ENCODE data around the gene CSPG4.
"Not testable (repeated sequence)": the region's sequence is repeated elsewhere in the genome, so short reads cannot be mapped to it uniquely, and the experiment has no call there.

Gene CSPG4

DNA sequence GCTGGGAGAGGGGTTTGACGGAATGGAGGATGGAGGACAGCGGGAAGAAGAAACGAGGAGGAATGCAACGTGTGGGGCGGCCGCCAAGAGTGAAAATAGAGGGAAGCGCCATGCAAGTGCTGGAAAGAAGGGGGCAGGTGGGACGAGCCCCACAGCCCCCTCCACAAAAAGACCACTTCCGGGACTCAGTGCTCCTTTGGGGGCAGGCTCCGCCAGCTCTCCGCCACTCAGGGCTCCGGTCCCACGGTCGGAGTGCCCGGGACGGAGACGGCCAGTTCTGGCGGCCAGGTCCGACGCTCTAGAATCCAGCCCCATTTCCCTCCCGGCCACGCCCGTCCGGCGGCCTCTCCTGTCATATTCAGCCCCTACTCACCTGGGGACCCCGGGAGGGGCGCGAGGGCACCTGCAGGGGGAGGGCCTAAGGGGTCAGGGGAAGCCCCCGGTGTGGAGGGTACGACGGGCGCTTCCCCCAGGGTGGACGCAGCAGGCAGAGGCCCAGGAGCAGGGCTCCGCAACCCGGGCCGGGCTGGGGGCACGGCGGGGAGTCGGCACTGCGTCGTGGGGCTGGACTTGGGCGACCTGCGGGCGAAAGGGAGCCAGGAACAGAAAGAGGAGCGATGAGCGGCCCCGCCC, 25.5 kb upstream of the CSPG4 start:
- DNase-seq (ENCODE audit: low read depth) = no peak

DNA sequence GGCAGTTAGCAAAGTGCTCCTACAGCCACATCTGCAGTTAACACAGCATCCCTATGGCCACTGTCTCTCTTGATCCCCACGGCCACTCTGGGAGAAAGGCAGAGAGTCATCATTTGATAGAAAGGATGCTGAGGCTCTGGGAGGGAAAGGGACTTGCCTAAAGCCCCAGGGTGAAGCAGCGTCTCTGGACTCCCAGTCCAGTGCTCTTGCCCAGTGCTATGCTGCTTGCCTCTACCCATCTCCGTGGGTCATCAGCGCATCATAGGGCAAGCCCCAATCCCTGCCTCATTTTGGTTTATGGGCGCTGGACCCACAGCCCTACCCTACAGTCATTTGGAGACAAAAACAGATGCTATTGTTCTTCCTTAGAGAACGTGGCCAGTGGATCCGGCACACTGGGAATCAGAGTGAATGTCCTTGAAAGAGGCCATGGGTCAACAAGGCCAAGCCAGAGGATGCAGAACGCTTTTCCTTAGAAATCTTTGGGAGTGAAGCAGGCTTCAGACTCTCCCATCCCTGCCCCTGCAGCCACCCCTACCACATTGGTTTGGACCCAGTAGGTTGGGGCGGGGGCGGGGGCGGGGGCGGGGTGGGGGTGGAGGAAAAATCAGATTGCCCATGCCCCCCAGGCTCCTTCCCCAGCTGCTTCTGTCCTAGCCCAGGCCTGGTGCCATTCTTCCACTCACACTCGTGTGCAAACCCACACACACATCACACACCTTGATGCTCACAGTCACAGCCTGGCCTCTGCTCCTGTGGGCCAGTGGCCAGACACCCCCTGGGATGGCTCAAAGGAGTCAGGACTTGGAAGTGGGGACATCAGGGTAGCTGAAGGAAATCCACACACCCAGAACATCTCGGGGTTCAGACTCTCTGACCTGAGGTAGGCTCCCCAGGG, 24.7 kb upstream of the CSPG4 start:
- DNase-seq (ENCODE audit: low read depth) = not testable (repeated sequence)

DNA sequence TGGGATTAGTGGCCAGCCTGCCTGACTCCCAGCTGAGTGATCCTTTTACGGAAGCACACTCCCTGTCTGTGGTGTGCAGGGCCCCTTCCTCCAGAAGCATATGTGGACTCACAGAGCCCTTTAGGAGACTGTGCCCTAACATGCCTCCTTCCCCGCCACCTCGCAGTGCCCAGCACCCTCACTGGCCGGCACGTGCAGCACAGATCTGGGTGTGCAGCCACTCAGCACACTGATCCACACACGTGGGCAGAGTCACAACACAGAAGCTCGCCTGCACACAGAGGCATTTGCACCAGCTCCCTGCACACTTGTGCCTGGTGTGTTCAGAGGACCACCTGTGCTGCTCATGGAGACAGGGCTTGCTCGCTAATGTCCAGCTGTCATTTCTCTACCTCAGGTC, 23.6 kb upstream of the CSPG4 start:
- no peak for DNase-seq (ENCODE audit: low read depth)

DNA sequence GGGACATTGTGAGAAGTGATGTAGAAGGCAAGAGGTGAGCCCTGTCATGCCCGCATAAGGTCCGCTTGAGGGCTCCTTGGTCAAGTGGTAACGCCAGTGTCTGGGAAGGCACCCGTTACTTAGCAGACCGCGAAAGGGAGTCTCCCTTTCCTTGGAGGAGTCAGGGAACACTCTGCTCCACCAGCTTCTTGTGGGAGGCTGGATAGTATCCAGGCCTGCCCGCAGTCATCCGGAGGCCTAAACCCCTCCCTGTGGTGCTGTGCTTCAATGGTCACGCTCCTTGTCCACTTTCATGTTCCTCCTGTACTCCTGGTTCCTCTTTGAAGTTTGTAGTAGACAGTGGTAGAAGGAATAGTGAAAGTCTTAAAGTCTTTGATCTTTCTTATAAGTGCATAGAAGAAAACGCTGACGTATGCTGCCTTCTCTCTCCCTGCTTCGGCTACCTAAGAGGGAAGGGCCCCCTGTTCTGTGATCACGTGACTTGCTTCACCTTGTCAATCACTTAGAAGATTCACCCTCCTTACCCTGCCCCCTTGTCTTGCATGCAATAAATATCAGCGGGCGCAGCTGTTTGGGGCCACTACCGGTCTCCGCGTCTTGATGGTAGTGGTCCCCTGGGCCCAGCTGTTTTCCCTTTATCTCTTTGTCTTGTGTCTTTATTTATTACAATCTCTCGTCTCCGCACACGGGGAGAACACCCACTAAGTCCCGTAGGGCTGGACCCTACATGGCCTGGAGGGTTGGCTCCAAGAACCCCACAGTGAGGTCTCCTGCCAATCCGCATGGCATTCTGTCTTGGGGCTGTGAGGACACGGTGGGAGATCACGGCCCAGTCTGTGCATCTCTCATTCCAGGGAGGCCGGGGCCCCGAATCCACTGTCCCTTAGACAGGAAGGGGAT, 22.5 kb upstream of the CSPG4 start:
- DNase-seq (ENCODE audit: low read depth) = not testable (repeated sequence)

DNA sequence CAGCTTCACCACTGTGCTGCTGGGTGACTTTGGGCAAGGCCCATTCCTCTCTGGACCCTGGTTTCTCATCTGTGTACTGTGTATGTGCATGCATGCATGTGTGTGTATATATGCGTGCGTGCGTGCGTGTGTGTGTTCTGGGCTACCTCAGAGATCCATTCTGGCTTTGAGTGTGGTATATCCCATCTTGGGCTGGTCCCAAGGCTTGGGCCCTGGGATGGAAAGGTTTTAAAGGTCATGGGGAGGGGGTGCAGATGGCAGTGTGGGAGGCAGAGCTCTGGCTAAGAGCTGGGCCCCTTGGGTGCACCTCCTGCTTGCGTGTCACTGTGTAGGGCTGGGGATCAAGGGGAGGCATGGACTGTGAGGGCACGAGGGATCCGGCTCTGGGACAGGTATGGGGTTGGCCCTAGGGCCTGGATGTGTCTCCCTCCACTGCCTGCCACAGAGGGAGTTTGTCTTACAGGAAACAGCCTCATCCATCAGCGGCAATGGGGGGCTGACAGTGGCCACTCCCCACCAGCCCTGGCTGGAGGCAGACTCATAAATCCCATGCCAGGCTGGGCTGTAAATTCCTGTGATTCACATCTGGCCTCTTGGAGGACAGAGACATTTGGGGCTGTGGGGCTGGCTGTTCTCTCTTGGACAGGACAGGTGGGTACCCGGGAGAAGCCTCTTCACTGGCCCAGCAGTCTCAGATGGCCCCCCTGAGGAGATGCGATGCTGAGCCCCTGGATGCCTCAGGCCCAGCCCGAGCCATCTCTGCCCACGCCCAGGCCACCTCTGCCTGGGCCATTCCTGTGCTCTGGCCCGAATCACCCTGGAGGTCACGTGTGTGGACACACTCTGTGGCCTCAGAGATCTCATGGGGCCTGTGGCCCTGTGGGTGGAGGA, 21.4 kb upstream of the CSPG4 start:
- no peak for DNase-seq (ENCODE audit: low read depth)

DNA sequence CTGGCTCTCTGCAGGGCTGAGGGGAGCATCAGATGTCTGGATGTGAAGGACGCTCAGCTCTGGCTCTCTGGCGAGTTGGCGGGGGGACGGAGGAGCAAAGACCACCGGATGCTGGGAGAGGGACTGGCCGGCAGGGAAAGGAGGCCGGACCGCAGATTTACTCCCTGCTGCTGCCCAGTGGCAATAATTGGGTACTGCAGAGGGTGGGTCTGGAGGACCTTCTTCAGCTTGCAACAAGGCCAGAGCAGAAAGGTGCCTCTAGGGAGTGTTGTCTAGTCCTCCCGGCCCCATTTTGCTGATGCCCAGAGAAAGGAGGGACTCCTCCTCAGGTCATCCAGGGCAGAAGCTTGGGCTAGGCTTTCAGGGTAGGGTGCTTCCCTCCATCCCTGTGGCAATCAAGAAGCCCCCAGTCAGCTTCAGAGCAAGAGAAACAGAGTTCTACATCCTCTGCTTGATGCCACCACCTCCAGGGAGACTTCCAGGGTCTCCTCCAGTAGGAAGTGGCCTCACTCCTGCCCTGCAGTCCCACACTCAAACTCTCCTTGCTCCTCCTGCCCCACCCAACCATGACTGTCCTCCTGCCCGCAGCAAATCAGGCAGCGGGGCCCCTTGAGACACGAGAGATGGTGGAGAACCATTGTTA, 20.3 kb upstream of the CSPG4 start:
- DNase-seq (ENCODE audit: low read depth) = peak; percentile 54

DNA sequence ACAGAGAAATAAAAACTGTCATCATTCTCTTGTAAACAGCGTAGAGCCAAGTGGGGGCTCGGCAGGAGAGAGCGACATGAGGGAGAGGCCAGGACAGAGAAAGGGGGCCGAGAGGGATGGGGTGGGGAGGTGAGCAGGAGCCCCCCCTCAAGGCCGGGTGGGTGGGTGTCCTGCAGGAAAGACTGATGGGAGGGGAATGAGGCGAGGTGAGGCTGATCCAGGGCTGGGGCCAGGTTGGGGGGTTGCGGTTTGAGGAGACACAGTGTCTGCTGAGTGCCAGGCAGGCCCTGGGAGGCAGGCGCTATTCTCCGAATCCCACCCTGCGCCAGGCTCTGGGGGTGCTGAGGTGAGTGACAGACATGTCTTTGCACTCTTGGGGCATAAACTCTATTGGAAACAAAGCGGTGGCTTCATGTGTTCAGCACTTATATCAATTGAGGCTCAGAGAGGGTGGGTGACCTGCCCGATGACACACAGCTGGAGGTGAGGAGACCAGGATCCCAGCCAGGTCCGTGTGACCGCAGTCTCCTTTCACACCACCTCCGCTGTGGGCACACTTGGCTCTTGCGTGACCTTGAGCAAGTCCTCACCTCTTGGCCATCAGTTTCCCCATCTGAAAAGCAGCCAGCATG, 19.6 kb upstream of the CSPG4 start:
- DNase-seq (ENCODE audit: low read depth) = no peak

DNA sequence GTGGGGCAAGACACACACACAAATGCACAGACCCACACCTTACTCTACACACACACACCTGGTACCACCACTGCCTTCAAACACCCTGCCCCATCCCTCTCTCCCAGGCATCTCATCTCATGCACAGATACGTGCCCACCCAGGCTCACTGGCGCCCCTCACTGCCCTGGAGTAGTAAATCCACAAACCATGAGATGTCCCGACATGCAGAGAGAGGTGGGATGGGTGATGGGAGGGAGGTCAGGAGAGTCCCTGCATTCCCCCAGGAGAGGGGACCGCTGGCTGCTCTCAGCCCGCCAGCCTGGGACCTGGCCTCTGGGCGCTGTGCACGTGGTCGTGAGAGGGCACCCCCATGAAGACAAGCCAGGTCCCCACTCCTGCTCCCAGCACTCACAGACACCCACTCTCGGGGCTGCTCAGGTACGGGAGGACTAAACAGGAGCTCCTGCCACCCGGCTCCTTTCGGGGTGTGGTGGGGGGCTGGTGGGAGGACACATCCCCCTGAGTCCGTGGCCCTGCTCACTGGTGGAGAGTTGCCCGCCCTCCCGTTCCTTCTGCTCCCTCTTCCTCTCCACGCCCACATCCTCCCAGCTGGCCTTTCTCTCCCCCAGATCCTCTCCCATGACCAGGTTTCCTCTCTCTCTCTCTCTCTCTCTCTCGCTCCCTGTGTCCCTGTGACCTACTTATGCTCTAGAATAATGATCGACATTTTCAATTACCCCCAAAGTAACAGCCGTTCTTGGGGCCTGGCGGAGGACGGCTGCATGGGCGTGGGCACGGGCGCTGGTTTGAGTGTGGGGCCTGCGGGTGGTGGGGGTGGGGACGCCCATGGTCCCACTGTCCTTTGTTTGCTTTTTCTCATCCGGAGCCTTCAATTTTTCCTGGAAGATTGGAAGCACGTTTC, 18.9 kb upstream of the CSPG4 start:
- DNase-seq (ENCODE audit: low read depth) = peak; percentile 41

DNA sequence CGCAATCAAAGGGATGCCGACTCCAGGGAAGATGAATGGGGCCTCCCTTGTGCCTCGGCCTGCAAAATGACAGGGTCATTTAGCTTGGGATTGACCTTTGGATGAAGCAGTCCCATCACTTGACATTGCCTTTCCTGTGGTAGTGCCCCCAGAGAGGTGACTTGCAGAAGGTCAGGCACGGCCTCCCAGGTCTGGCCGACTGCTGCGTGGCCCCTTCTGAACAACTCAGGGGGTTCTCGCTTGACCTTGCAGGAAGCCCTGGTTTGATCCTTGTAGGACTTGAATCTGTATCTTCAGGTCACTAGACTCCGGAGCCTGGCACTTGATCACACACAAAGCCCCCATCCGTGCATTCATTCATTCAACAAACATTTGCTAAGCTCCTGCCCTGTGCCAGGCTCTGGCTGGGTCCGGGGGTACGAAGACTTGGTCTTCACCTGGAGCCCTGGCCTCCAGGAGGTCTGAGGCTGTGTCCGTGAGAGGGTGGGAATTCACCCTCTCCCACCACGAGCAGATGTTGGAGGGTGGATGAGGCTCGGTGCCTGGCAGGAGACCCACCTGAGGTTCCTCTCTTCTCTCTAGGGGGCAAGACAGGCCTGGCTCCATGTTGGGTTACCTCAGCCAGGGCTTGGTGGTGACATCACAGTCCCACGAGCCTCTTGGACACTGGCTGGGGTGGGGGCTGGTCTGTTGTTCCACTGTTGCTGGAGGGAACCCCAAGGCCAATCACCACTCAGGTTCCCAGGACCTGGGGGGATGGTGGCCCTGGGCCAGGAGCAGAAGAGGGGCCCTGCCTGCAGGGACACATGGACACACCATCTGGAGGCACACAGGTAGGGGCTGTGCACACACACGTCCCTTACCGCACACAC, 18.0 kb upstream of the CSPG4 start:
- DNase-seq (ENCODE audit: low read depth) = not testable (repeated sequence)

DNA sequence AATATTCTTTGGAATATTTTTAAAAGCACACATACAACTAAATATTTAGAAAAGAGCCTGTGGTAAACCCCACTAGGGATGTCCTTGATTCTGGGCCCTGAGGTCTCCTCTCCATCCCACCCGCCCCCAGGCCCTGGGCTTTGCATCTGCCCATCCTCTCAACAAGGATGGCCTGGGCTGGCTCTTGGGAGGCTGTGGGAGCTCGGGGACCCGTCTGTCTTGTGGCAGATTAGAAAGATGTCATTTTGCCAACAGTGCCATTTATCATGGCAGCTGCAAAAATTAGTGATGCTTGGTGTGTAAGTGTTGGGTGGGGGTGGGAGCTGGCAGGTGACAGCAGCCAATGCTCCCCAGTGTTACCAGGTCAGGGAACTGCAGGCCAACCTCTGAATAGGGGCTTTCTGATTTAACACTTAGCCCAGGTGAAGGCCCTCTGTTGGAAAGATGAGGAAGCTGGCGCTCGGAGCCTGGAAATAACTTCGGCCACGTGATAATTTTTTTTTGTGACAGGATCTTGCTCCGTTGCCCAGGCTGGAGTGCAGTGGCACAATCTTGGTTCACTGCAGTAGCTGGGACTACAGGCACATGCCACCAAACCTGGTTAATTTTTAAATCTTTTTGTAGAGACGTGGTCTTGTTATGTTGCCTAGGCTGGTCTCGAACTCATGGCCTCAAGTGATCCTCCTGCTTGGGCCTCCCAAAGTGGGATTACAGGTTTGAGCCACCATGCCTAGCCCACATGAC, 16.9 kb upstream of the CSPG4 start:
- DNase-seq (ENCODE audit: low read depth) = no peak

DNA sequence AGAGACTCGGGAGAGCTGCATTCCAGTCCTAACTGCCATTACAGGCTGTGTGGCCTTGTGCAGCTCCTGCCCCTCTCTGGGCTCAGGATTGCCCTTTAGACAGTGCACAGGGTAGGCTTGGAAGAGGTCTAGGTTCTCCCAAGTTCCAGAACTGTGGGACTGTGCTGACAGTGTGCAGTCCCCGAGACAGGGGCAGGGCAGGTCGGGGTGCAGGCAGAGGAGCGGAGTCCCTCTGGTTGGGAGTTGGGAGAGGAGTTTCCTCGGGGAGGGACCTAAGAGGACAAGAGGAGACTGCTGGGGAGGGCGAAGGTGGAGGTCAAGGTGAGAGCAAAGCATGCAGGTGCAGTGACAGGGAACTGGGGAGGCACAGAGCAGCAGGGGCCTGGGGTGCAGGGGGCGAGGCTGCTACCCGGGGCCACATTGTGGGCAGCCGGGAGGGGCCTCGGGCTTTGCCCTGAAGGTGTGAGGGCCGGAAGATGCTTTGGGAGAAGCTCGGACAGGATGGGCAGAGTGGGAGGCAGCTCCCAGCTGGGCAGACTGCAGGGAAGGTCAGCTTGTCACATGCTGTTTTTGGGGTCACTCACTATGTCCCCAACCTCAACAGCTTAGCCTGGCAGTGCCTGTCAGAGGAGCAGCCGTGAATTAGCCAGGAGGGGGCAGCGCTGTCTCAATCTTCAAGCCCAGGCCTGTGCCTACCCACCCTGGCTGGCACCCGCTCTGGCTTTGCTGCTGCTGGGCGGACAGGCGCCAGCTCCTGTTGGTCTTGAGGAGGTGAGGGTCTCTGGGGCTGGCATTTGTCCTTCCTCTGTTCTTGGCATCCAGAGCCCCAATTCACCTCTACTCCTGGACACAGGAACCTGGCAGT, 15.4 kb upstream of the CSPG4 start:
- peak; percentile 25 for DNase-seq (ENCODE audit: low read depth)

DNA sequence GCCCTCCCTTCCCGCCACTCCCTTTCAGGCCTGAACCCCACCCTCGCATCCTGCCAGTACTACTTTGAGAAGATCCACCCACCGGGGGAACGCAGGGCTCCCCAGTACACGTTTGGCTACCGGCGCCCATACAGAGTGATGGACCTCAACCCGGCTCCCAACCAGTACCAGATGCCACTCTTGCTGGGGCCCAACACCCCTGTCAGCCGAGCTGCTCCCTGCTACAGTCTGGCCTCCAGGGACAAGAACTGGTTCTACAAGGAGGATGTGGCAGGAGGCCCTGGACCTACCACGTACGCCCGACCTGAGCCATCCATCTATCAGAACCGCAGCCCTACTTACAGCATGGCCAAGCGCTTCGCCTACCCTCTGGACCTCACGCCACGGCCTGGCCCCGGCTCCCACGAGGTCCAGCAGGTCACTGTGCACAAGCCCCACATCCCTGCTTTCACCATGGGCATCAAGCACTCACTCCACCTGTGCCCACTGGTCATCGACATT, 14.4 kb upstream of the CSPG4 start:
- no peak for DNase-seq (ENCODE audit: low read depth)

DNA sequence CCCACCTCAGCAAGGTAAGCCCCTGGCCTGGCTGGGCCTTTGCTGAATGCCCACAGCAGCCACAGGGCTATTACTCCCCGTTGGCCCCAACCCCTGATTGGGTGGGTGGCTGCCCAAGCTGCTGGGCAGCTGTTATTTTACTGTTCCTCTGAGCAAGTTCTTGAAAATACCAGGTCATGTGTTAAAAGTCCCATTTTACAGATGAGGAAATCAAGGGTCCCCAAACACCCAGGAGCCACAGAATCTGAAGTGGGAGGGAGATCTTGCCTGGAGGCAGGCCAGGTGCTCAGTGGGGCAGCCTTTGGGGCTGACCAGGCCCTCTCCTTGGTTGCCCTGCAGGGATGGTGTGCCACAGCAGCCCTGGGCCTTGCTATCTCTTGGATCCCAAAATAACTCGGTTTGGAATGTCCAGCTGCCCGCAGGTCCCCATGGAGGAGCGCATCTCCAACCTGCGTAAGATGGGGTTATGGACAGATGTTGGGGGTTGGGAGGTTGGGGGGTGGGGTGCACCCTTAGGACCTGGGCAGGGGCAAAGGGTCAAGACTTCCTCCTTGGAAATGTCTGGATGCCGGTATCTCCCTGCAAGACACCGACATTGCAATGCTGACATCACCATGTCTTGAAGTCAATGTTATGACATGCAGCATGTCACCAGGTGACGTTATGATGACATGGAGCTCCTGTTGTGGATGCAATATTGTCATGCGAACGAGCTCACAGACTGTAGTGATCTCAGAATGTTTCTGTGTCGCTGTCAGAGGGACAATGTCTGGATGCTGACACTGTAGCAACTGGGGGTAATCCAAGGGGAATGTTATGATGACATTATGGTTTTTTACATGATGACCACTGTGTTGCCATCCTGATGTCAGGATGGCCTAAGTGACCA, 13.3 kb upstream of the CSPG4 start:
- no peak for DNase-seq (ENCODE audit: low read depth)

DNA sequence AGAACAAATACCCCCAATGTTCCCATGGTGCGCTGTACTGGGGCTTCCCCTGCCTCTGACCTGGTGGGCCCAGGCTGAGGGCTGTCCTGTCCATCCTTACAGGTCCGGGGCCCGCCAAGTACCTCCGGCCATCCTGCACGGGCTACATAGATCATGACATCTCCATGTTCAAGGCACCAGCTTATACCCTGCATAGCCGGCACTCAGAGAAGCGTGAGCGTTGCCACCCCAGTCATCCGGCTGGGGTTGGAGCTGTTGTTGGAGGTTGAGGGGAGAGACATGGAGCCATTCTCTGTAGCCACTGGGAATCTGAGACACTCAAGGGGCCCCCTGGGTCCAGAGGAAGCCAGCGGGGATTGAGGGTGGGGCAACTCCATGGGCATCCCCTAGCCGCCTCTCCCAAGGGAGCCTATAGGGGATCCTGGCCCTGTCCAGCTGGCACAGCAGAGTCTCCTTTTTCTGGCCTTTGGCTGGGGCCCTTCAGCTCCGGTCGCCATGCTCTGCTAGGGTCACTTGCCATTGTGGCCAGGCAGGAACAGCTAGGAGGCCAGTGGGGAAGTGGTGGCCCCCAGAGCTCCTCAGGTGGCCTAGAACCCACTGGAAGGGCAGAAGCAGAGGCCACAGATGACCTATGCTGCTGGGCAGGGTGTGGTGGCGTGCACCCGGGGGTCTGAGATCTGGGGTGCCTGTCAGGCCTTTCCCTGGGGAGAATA, 12.5 kb upstream of the CSPG4 start:
- no peak for DNase-seq (ENCODE audit: low read depth)

Data from fibroblast of gingiva (primary cell).